Thyroid gland (tissue), 4 donors: Measurements from ENCODE around the gene TP53I13.
A peak's percentile ranks its signal among the peaks of the same experiment; 100 is the strongest.

Experiments used
- CTCF ChIP-seq, 6 experiments: fragments of 200-600 bp in 3 of 6; fragments of 450-650 bp in 3 of 6; sonication (generic) in 3 of 6; IDR thresholded peaks; one replicate each; pipeline ENCODE4 v1.5.1; 2016 to 2019; ENCODE audit warnings: antibody characterized with exemption in 6 of 6, mild to moderate bottlenecking in 2 of 6, inconsistent platforms in 1 of 6, moderate library complexity in 1 of 6
- POLR2A ChIP-seq, 2 donors: fragments of 450-650 bp; IDR thresholded peaks; one replicate each; pipeline ENCODE4 v1.6.1; 2017; ENCODE audit warnings: antibody characterized with exemption in 2 of 2, mild to moderate bottlenecking in 2 of 2, moderate library complexity in 1 of 2

GRCh38 chr17:29615492-29616299, 47.2 kb downstream of the TP53I13 start:
- TF ChIP-seq CTCF (IDR thresholded peaks at IDR 0.05) (no peak), POLR2A (IDR thresholded peaks at IDR 0.05) (peak in 1 of 2 donors; percentile 72)
